ENCODE data around the gene ROR2.
"Not testable (repeated sequence)": the region's sequence is repeated elsewhere in the genome, so short reads cannot be mapped to it uniquely, and the experiment has no call there.

ROR2 gene

DNA sequence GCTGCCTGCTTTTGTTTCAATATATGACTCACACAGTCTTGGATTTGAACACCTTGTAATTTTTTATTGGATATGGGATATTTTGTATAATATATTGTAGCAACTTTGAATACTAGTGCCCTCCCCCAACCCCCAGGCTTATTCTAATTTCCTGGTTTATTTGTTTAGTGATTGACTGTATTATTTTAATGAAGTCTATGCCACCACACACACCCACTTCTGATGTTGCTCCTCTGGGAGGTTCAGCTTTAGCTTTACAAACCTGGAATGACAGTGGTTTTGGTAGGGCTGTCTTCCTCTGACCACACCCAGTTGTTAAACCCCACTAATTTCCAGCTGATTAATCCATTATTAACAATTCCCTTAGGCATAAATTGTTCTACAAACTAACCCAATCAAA is 320.3 kb downstream of the ROR2 start:
- no peak for DNase-seq (ENCODE audit: low spot score)

- DNase-seq (ENCODE audit: low spot score), result no peak
Observed at GRCh38 chr9:91628892-91629291, 321.1 kb downstream of the ROR2 start.

GRCh38 chr9:91625331-91625730 is 324.7 kb downstream of the ROR2 start:
- DNase-seq (ENCODE audit: low spot score), result no peak

DNA sequence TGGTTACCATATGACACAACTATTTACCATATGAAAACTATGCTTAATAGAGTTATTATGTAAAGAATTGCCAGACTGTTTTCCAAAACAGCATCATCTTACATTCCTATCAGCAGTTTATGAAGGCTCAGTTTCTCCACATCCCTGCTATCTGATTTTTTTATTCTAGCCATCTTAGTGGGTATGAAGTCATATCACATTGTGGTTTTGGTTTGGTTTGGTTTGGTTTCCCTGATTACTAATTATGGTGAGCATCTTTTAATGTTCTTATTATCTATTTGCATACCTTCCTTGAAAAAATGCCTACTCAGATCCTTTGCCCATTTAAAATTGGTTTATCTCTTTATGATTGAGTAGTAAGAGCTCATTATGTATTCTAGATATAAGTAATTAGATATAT is 327.0 kb downstream of the ROR2 start:
- no peak for DNase-seq (ENCODE audit: low spot score)

DNA sequence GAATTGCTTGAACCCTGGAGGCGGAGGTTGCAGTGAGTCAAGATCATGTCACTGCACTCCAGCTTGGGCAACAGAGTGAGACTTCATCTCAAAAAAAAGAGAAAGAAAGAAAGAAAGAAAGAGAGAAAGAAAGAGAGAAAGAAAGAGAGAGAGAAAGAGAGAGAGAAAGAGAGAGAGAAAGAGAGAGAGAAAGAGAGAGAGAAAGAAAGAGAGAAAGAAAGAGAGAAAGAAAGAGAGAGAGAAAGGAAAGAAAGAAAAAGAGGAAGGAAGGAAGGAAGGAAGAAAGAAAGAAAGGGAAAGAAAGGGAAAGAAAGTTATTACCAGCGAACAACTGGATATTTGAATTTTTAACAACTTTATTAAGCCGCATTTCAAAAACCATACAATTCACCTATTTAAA is 327.9 kb downstream of the ROR2 start:
- DNase-seq (ENCODE audit: low spot score), result not testable (repeated sequence)

GRCh38 chr9:91614044-91614443 is 336.0 kb downstream of the ROR2 start:
- not testable (repeated sequence) for DNase-seq (ENCODE audit: low spot score)

- DNase-seq (ENCODE audit: low spot score), result no peak
Observed at GRCh38 chr9:91611582-91611981, 338.4 kb downstream of the ROR2 start.

- no peak for DNase-seq (ENCODE audit: low spot score)
Observed at GRCh38 chr9:91606255-91606995, 343.6 kb downstream of the ROR2 start.

DNA sequence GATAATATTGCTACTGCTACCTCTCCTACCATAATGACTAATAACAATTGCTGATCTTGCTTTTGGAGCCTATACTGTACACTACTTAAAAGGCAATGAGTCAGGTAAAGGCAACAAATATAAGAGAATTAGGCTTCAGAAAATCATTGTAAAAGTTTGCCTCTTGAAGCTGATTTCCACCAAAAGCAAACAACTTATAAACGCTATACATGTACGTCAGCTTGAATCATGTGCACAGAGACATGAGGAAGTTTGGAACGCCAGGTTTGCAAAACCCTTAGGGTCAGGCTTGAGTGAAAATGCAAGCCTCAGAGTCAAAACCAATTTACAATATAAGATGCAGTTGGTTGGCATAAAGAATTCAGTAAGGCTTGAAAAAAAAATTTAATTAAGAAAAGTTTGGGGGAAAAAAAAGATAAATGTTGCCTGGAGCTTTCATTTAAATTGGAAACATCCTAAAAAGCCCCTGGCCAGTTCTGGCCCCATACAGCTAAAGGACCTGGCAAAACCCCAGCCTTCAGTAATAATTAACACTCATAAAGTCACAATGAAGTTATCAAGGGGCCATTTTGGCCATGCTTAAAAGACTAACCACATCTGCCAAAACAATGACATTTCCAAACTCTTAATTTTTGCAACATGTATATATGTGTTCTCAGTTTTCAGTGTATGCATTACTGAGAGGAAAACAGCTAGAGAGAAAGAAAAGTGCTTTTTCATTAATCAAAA is 345.4 kb downstream of the ROR2 start:
- DNase-seq (ENCODE audit: low spot score), result no peak

- DNase-seq (ENCODE audit: low spot score), result no peak
Observed at GRCh38 chr9:91603932-91604331, 346.1 kb downstream of the ROR2 start.

DNA sequence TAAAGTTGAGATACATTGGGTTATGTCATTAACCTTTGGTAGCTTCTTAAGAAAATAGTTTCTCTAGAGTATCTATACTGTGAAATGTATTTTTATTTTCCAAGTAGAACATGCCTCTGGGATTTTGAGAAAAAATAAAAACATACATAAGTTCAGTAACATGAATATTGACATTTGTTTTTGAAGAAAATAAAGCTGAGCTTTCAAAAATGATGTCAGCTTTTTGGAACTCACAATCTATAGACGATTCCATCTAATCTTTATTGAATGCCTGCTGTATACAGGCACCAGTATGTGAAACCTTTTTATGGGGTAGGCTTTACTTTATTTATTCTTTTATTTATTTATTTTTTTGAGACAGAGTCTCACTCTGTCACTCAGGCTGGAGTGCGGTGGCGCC is 350.5 kb downstream of the ROR2 start:
- no peak for DNase-seq (ENCODE audit: low spot score)

DNA sequence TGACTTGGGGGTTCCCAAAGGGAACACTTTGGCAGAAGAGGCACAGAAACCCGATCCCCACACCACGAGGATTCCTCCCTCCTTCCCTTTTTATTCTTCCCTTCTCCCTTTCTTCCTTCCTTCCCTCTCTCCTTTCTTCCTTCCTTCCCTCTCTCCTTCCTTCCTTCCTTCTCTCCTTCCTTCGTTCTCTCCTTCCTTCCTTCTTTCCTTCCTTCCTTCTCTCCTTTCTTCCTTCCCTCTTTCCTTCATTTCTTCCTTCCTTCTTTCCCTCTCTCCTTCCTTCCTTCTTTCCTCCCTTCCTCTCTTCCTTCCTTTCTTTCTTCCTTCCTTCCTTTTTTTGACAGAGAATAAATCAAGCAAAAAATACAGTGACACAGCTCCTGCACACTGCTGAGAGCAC is 358.4 kb downstream of the ROR2 start:
- DNase-seq (ENCODE audit: low spot score), result no peak

- no peak for DNase-seq (ENCODE audit: low spot score)
Observed at GRCh38 chr9:91589101-91589553, 360.9 kb downstream of the ROR2 start.

- DNase-seq (ENCODE audit: low spot score), result no peak
Observed at GRCh38 chr9:91586282-91586681, 363.7 kb downstream of the ROR2 start.

DNA sequence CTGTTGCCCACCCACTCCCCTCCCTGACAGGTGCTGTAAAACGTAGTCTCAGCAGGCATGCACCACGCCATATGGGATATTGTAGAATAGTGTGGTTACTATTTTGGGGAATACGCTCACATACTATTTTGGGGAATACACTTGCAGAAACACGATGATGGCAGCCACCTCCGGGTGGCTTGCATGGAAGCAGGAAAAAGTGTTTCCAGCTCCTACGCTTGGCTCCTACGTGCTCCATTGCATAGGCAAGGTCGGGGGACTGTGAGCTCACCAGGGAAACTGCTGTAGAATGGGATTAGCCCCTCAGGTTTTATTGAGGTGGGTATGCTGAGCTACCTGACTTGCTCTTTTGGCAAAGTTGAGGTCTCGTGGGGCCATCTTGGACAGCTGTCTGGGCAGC is 366.1 kb downstream of the ROR2 start:
- peak; percentile 42 for DNase-seq (ENCODE audit: low spot score)

- no peak for DNase-seq (ENCODE audit: low spot score)
Observed at GRCh38 chr9:91583161-91583875, 366.7 kb downstream of the ROR2 start.

DNA sequence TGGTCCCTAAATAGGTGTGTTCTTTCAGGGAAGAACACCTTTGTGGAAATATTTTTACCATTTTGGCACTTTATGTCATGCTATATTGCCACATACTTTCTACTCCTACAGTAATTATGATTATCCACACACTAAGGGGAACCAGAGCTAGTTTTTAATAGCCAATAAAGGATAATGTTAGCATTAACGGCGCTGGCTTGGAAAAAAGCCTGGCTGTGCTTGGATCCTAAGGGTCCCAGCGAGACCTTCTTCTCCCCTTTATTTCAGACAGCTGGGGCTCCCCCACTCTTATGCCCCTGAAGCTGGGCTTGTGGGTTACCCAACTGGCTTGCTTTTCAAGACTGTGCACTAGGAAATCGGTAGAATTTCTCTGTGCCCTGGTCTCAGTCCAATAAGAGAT is 367.8 kb downstream of the ROR2 start:
- no peak for DNase-seq (ENCODE audit: low spot score)

GRCh38 chr9:91580136-91580535 is 369.9 kb downstream of the ROR2 start:
- DNase-seq (ENCODE audit: low spot score), result no peak

- DNase-seq (ENCODE audit: low spot score), result no peak
Observed at GRCh38 chr9:91578911-91579310, 371.1 kb downstream of the ROR2 start.

- no peak for DNase-seq (ENCODE audit: low spot score)
Observed at GRCh38 chr9:91577633-91578061, 372.4 kb downstream of the ROR2 start.

- no peak for DNase-seq (ENCODE audit: low spot score)
Observed at GRCh38 chr9:91572811-91573210, 377.2 kb downstream of the ROR2 start.

DNA sequence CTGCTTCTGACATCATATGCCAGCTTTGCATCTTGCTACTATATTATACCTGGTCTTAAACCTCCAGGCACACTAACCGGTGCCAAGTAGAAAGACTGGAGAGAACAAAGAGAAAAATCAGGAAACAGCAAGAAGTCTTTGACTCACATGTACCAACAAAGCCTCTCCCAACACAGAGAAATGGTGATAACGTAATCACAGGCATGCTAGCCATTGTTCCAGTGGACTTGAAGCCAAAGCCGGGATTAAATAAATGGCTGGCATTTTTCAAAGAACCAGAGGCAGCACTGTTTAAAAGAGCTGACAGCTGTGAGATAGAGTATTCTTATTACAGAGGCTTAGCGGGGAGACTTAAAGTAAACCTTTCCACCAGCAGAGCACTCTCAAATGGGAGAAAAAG is 378.0 kb downstream of the ROR2 start:
- no peak for DNase-seq (ENCODE audit: low spot score)

DNA sequence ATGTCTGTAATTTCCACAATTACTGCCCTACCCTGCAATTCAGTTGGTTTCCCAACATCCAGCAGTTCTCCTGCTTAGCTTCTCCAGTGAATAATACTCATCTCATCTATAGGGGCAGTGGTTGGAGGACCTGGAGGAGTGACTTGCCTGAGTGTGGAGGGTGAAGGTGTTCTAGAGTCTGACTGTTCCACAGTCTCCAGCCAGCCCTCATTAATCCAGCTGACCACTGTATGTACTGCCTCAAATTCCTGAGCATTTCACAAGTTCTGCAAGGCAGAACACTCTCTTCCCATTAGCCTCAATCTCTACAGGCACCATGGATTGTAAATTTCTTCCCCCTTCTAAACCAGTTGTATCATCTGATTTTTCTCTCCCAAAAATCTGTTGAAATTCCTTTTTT is 379.0 kb downstream of the ROR2 start:
- DNase-seq (ENCODE audit: low spot score), result no peak

Measured in putamen (tissue), 1 donor.